ENCODE measurements around the gene FAHD2A. TPM values are rescaled to one million over a fixed set of nuclear protein-coding genes. Genes with fewer than 3 reads are reported as not detected.

FAHD2A gene
- total RNA-seq, 3 donors from 2014 or later, result 30.3 to 37.6 (median 34.3) TPM

- Histone ChIP-seq H3K36me3 (ENCODE audit: low read depth) (no peaks in the 10 kb centered on the region), H3K9me3 (no peaks in the 10 kb centered on the region), H3K4me1 (ENCODE audit: low read depth) (no peaks in the 10 kb centered on the region), H3K4me3 (no peak overlapping the region)
- ATAC-seq, result no peak
- DNase-seq, result no peak
- intact Hi-C loops (cut with DNase I, micrococcal nuclease), result no loop called here
- no peak for TF ChIP-seq CTCF (IDR thresholded peaks at IDR 0.05)
Observed at GRCh38 chr2:95356821-95357700, 45.4 kb upstream of the FAHD2A start.

- no peak for ATAC-seq
- Histone ChIP-seq H3K4me3 (no peak overlapping the region), H3K4me1 (ENCODE audit: low read depth) (no peaks in the 10 kb centered on the region), H3K9me3 (no peaks in the 10 kb centered on the region), H3K36me3 (ENCODE audit: low read depth) (no peaks in the 10 kb centered on the region)
- intact Hi-C loops (cut with DNase I, micrococcal nuclease), result no loop called here
- no peak for TF ChIP-seq CTCF (IDR thresholded peaks at IDR 0.05)
- DNase-seq, result no peak
Observed at GRCh38 chr2:95357717-95358280, 44.7 kb upstream of the FAHD2A start.

DNA sequence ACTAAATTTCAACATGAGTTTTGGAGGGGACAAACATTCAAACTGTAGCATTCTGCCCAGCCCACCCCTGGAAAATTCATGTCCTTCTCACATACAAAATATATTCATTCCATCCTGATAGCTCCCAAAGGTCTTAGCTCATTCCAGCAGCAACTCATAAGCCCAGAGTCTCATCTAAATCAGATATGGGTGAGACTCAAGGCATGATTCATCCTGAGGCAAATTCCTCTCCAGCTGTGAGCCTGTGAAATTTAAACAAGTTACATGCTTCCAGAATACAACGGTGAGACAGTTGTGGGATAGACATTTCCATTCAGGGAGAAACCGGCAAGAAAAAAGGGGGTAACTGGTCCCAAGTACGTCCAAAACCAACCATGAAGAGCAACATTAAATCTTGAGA is 43.5 kb upstream of the FAHD2A start:
- no peak for DNase-seq
- intact Hi-C loops (cut with DNase I, micrococcal nuclease), result no loop called here
- no peak for ATAC-seq
- no peak for TF ChIP-seq CTCF (IDR thresholded peaks at IDR 0.05)
- no peaks in the 10 kb centered on the region for H3K36me3 ChIP-seq (ENCODE audit: low read depth)
- no peaks in the 10 kb centered on the region for H3K9me3 ChIP-seq
- H3K4me3 ChIP-seq, result no peak overlapping the region
- H3K4me1 ChIP-seq (ENCODE audit: low read depth), result no peaks in the 10 kb centered on the region

DNA sequence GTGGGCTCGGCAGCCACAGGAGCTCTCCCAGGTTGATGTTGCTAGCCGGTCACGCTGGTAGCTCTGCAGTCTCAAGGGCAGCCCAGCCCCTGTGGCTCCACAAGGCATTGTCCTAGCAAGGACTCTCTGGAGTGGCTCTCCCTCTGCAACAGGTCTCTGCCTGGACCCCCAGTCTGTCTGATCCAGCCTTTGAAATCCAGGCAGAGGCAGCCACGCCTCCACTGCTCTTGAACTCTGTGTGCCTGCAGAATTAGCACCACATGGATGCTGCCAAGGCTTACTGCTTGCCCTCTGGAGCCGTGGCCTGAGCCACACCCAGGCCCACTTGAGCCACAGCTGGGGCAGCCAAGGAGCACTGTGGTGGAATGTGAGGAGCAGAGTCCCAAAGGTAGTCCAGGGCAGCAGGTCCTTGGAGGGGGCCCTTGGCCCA is 43.0 kb upstream of the FAHD2A start:
- H3K9me3 ChIP-seq, result no peaks in the 10 kb centered on the region
- intact Hi-C loops (cut with DNase I, micrococcal nuclease), result no loop called here
- no peaks in the 10 kb centered on the region for H3K4me1 ChIP-seq (ENCODE audit: low read depth)
- ATAC-seq (no peak), DNase-seq (no peak)
- H3K36me3 ChIP-seq (ENCODE audit: low read depth), result no peaks in the 10 kb centered on the region
- H3K4me3 ChIP-seq, result no peak overlapping the region
- no peak for TF ChIP-seq CTCF (IDR thresholded peaks at IDR 0.05)

DNA sequence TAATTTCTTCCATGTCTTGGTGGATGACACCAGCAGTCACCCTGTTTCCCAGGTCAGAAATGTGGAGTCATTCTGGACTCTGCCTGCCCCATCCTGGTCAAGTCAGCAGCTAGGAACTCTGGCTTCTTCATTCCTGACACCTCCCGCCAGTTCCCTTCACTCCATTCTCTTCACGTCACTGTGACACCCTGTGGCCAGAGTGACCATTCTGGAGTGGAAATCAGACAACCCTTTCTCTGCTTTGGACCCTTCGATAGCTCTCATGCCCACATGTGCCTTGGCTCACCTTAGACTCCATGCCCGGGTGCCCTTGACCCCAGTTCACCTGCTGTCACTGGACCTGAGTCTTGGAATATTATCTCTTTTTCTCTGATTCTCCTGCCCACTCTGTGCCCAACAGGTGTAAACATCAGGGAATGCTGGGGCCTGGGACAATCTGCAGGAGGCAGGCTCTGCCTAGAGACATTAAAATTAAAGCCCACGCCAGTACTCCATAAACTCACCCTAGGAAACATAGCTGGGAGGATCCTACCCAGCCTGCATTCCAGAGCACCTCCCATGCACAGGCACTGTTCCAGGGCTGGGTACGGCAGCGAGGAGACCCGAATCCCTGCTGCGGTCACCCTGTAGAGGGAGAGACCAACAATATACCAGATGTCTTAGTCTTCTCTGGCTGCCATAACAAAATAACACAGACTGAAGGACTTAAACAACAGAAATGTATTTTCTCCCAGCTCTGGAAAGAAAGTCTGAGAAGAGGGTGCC is 41.1 kb upstream of the FAHD2A start:
- intact Hi-C loops (cut with DNase I, micrococcal nuclease), result no loop called here
- Histone ChIP-seq H3K9me3 (no peaks in the 10 kb centered on the region), H3K4me1 (ENCODE audit: low read depth) (no peaks in the 10 kb centered on the region), H3K36me3 (ENCODE audit: low read depth) (no peaks in the 10 kb centered on the region), H3K4me3 (no peak overlapping the region)
- DNase-seq, result no peak
- no peak for TF ChIP-seq CTCF (IDR thresholded peaks at IDR 0.05)
- ATAC-seq, result no peak
